OCI-LY7 (cell line): Measurements from ENCODE around the gene SOBP. TPM values are rescaled to one million over a fixed set of nuclear protein-coding genes. Genes with fewer than 3 reads are reported as not detected.
A peak's percentile ranks its signal among the peaks of the same experiment; 100 is the strongest.

ENCODE experiments used
- BruUV-seq: library from RNA; stranded (reverse); fragments of 400-500 nt; replicated peaks from 2 replicates; lab custom pipeline; 2021; lab: Mats Ljungman, UMichigan
- CTCF ChIA-PET: fragments of 300-600 bp; sonication (Branson Sonifier 250); formaldehyde crosslinking; loops from one replicate; lab custom pipeline; 2022; ENCODE audit warnings: antibody characterized with exemption; ENCODE audit not compliant: unreplicated experiment; lab: Charles Lee
- POLR2A ChIA-PET: fragments of 300-600 bp; sonication (Branson Sonifier 250); formaldehyde crosslinking; loops from one replicate; lab custom pipeline; 2022; ENCODE audit warnings: antibody characterized with exemption; lab: Charles Lee
- DNase-seq: peaks from one replicate; pipeline ENCODE4 v3.0.0-alpha.2; 2015; ENCODE audit warnings: low spot score
- H2AFZ ChIP-seq: fragments of 200-600 bp; sonication (generic), shearing (Covaris generic); 2 replicates; pipeline ENCODE4 v1.6.1; 2014; ENCODE audit warnings: mild to moderate bottlenecking, antibody characterized with exemption, low read length, moderate library complexity
- H3K27ac ChIP-seq: fragments of 200-600 bp; sonication (generic); 2 replicates; pipeline ENCODE4 v1.5.1; 2014; ENCODE audit warnings: mixed run types, low read depth, mild to moderate bottlenecking, moderate library complexity, low read length, inconsistent platforms; ENCODE audit not compliant: poor library complexity, severe bottlenecking
- H3K36me3 ChIP-seq: fragments of 200-600 bp; sonication (generic); 2 replicates; pipeline ENCODE4 v1.6.1; 2014; ENCODE audit warnings: mild to moderate bottlenecking, antibody characterized with exemption, low read length, moderate library complexity, mixed read lengths; ENCODE audit not compliant: insufficient read depth
- H3K4me1 ChIP-seq: fragments of 200-600 bp; sonication (generic); 2 replicates; pipeline ENCODE4 v1.5.1; 2014; ENCODE audit warnings: mild to moderate bottlenecking, low read length; ENCODE audit not compliant: insufficient read depth, poor library complexity, severe bottlenecking
- H3K4me2 ChIP-seq: fragments of 200-600 bp; sonication (generic); 2 replicates; pipeline ENCODE4 v1.6.1; 2014; ENCODE audit warnings: mild to moderate bottlenecking, low read length
- H3K4me3 ChIP-seq: fragments of 200-600 bp; sonication (generic); 2 replicates; pipeline ENCODE4 v1.5.1; 2014; ENCODE audit warnings: mild to moderate bottlenecking, low read depth, low read length; ENCODE audit not compliant: poor library complexity, severe bottlenecking
- H3K79me2 ChIP-seq: fragments of 200-600 bp; sonication (generic); 2 replicates; pipeline ENCODE4 v1.6.1; 2016; ENCODE audit warnings: low read depth, mild to moderate bottlenecking, low read length, moderate library complexity, mixed read lengths; ENCODE audit not compliant: insufficient read depth
- H3K9me2 ChIP-seq: fragments of 200-600 bp; sonication (generic); 2 replicates; pipeline ENCODE4 v1.6.1; 2016; ENCODE audit warnings: mild to moderate bottlenecking, low read length, mixed read lengths; ENCODE audit not compliant: insufficient read depth
- H3K9me3 ChIP-seq: fragments of 200-600 bp; sonication (generic); 2 replicates; pipeline ENCODE4 v1.6.1; 2014; ENCODE audit warnings: mild to moderate bottlenecking, mixed run types, low read length, mixed read lengths
- H4K20me1 ChIP-seq: fragments of 200-600 bp; sonication (generic); 2 replicates; pipeline ENCODE4 v1.6.1; 2014; ENCODE audit warnings: mild to moderate bottlenecking, antibody characterized with exemption, low read length, moderate library complexity, mixed read lengths; ENCODE audit not compliant: insufficient read depth
- CTCF ChIP-seq: fragments of 200-600 bp; sonication (generic); conservative IDR thresholded peaks from 2 replicates; pipeline ENCODE4 v1.5.1; 2014; ENCODE audit warnings: mild to moderate bottlenecking, antibody characterized with exemption, low read length, moderate library complexity, mixed read lengths
- EZH2phosphoT487 ChIP-seq: fragments of 200-600 bp; sonication (generic); IDR thresholded peaks from 2 replicates; pipeline ENCODE4 v1.6.1; 2018; ENCODE audit warnings: low read depth, borderline replicate concordance, mild to moderate bottlenecking, mixed run types, antibody characterized with exemption, low read length, moderate library complexity, mixed read lengths
- intact Hi-C: fragments of 100-400 bp; cut with micrococcal nuclease; formaldehyde crosslinking; loops from one replicate; pipeline ENCODE4 v1.10.0; 2022; ENCODE audit not compliant: unreplicated experiment
- total RNA-seq, 2 experiments: library from RNA; depleted of rRNA in 1 of 2; stranded (reverse); fragments of >200 nt in 1 of 2; shearing (Covaris generic) in 1 of 2; gene quantifications; 2 replicates each; pipeline ENCODE4 v1.2.3, GENCODE V29; 2014 to 2022

The SOBP gene
- total RNA-seq, 2 experiments from 2014 or later: 21.5 to 29.4 TPM

- DNase-seq: no peak
- H3K9me3 ChIP-seq: no peaks in the 10 kb centered on the region
- ChIA-PET CTCF (no interaction called here), POLR2A (interaction anchor here (0.9 to 7.3 kb wide), 3 partner anchors 12 to 53 kb away, joined by 3 to 66 read pairs (median 6); no protein-coding TSS in a partner anchor)
- peak overlapping the region; percentile 98 for H3K27ac ChIP-seq
- H3K9me2 ChIP-seq: no peaks in the 10 kb centered on the region
- TF ChIP-seq CTCF (no peak), EZH2phosphoT487 (no peak)
- H3K36me3 ChIP-seq: peaks cover 22% of the 10 kb centered on the region
- H3K79me2 ChIP-seq: peaks cover 41% of the 10 kb centered on the region; the same call in 1 of the 2 replicates
- no TSS peak for BruUV-seq
- H4K20me1 ChIP-seq: no peaks in the 10 kb centered on the region
- H3K4me1 ChIP-seq: peaks cover 75% of the 10 kb centered on the region
- intact Hi-C loops: loop anchor here (5.0 kb wide), 1 partner anchor 64 kb away; no protein-coding TSS in a partner anchor
- H2AFZ ChIP-seq: peak overlapping the region; percentile 12; the same call in 1 of the 2 replicates
- H3K4me3 ChIP-seq: no peak overlapping the region
- H3K4me2 ChIP-seq: peak overlapping the region; percentile 88
Observed at GRCh38 chr6:107616775-107617174, 126.9 kb downstream of the SOBP start.

- no peak for DNase-seq
- Histone ChIP-seq H3K4me1 (peaks cover 81% of the 10 kb centered on the region), H3K36me3 (peaks cover 28% of the 10 kb centered on the region), H3K4me2 (peak overlapping the region; percentile 88), H2AFZ (no peak overlapping the region), H3K4me3 (peak overlapping the region; percentile 56), H3K9me2 (no peaks in the 10 kb centered on the region), H3K9me3 (no peaks in the 10 kb centered on the region), H3K79me2 (peaks cover 41% of the 10 kb centered on the region; the same call in 1 of the 2 replicates), H3K27ac (peak overlapping the region; percentile 98), H4K20me1 (no peaks in the 10 kb centered on the region)
- TF ChIP-seq EZH2phosphoT487 (no peak), CTCF (no peak)
- intact Hi-C loops: loop anchor here (5.0 kb wide), 1 partner anchor 65 kb away; no protein-coding TSS in a partner anchor
- ChIA-PET CTCF (no interaction called here), POLR2A (interaction anchor here (0.6 to 7.3 kb wide), 9 partner anchors 10 to 977 kb away, joined by 3 to 66 read pairs (median 4); no protein-coding TSS in a partner anchor)
- no TSS peak for BruUV-seq
Observed at GRCh38 chr6:107617341-107617932, 127.5 kb downstream of the SOBP start.
